HEK293 (cell line): Measurements from ENCODE around the gene SPATA21.

Experiments used
- CTCF ChIA-PET: fragments of 350-600 bp; formaldehyde crosslinking; extraction: SDS; loops from one replicate; lab custom pipeline; 2021; ENCODE audit warnings: antibody characterized with exemption; lab: Yijun Ruan, JAX
- POLR2A ChIA-PET: fragments of 300-600 bp; formaldehyde crosslinking; extraction: SDS; loops from one replicate; lab custom pipeline; 2020; ENCODE audit warnings: antibody characterized with exemption, inconsistent platforms; lab: Yijun Ruan, JAX
- H3K27ac ChIP-seq: fragments of 200-500 bp; sonication (Bioruptor generic); 2 replicates; pipeline ENCODE4 v1.5.1; 2014; ENCODE audit warnings: low read depth, low read length, control low read depth, inconsistent platforms; ENCODE audit errors: extremely low read depth
- H3K36me3 ChIP-seq, 2 experiments: fragments of 200-500 bp in 1 of 2; sonication (Bioruptor generic) in 1 of 2; 1 replicate in 1 of 2; 2 replicates in 1 of 2; pipeline ENCODE4 v1.5.1; 2014 to 2017; ENCODE audit warnings: inconsistent platforms in 2 of 2, low read length in 2 of 2; ENCODE audit not compliant: control insufficient read depth in 2 of 2, insufficient read depth in 1 of 2
- H3K4me1 ChIP-seq: fragments of 200-500 bp; sonication (Bioruptor generic); 2 replicates; pipeline ENCODE4 v1.5.1; 2014; ENCODE audit warnings: mild to moderate bottlenecking, low read length, inconsistent platforms; ENCODE audit not compliant: control insufficient read depth, insufficient read depth
- H3K4me3 ChIP-seq: 2 replicates; pipeline ENCODE4 v1.5.1; 2011; ENCODE audit warnings: low read depth, mild to moderate bottlenecking, control low read depth, low read length, moderate library complexity
- H3K9me3 ChIP-seq: fragments of 200-500 bp; sonication (Bioruptor generic); 2 replicates; pipeline ENCODE4 v1.5.1; 2014; ENCODE audit warnings: low read depth, low read length, inconsistent platforms; ENCODE audit not compliant: control insufficient read depth, insufficient read depth
- HIC1 ChIP-seq: fragments of 450-650 bp; formaldehyde crosslinking; IDR thresholded peaks from 2 replicates; pipeline ENCODE4 v1.5.1; 2016; ENCODE audit warnings: missing biosample characterization, missing genetic modification characterization
- WT1 ChIP-seq: fragments of 450-650 bp; formaldehyde crosslinking; IDR thresholded peaks from 2 replicates; pipeline ENCODE4 v1.5.1; 2016; ENCODE audit warnings: missing biosample characterization, missing genetic modification characterization
- ZBTB1 ChIP-seq: fragments of 450-650 bp; formaldehyde crosslinking; IDR thresholded peaks from 2 replicates; pipeline ENCODE4 v1.5.1; 2016; ENCODE audit warnings: missing biosample characterization, missing genetic modification characterization
- ZFHX2 ChIP-seq: fragments of 450-650 bp; formaldehyde crosslinking; conservative IDR thresholded peaks from 2 replicates; pipeline ENCODE4 v1.5.1; 2016; ENCODE audit warnings: missing biosample characterization, missing genetic modification characterization
- ZFP69B ChIP-seq: fragments of 450-650 bp; formaldehyde crosslinking; IDR thresholded peaks from 2 replicates; pipeline ENCODE4 v1.5.1; 2016; ENCODE audit warnings: missing biosample characterization, missing genetic modification characterization
- ZNF221 ChIP-seq: fragments of 450-650 bp; formaldehyde crosslinking; IDR thresholded peaks from 2 replicates; pipeline ENCODE4 v1.5.1; 2017; ENCODE audit warnings: missing biosample characterization, missing genetic modification characterization, borderline replicate concordance
- ZNF223 ChIP-seq: fragments of 450-650 bp; formaldehyde crosslinking; IDR thresholded peaks from 2 replicates; pipeline ENCODE4 v1.5.1; 2016; ENCODE audit warnings: missing biosample characterization, missing genetic modification characterization
- ZNF354C ChIP-seq: fragments of 450-650 bp; formaldehyde crosslinking; IDR thresholded peaks from 2 replicates; pipeline ENCODE4 v1.5.1; 2016; ENCODE audit warnings: missing biosample characterization, missing genetic modification characterization, low read depth, borderline replicate concordance
- ZNF560 ChIP-seq: fragments of 450-650 bp; formaldehyde crosslinking; IDR thresholded peaks from 2 replicates; pipeline ENCODE4 v1.5.1; 2017; ENCODE audit warnings: missing biosample characterization, missing genetic modification characterization, borderline replicate concordance
- ZNF571 ChIP-seq: fragments of 450-650 bp; formaldehyde crosslinking; IDR thresholded peaks from 2 replicates; pipeline ENCODE4 v1.5.0; 2017; ENCODE audit warnings: missing biosample characterization, missing genetic modification characterization
- ZNF610 ChIP-seq: fragments of 450-650 bp; formaldehyde crosslinking; IDR thresholded peaks from 2 replicates; pipeline ENCODE4 v1.5.1; 2016; ENCODE audit warnings: missing biosample characterization, missing genetic modification characterization, borderline replicate concordance
- TF ChIP-seq, protein P1 (sequence below): fragments of 450-650 bp; formaldehyde crosslinking; conservative IDR thresholded peaks from 2 replicates; pipeline ENCODE4 v1.5.1; 2016; ENCODE audit warnings: low read depth, missing biosample characterization, missing genetic modification characterization
- TF ChIP-seq, protein P2 (sequence below): fragments of 450-650 bp; formaldehyde crosslinking; IDR thresholded peaks from 2 replicates; pipeline ENCODE4 v1.5.1; 2016; ENCODE audit warnings: missing biosample characterization, missing genetic modification characterization

Gene SPATA21

GRCh38 chr1:16451841-16452528 lies 14.8 kb upstream of the SPATA21 start:
- no peaks in the 10 kb centered on the region for H3K4me1 ChIP-seq
- no peaks in the 10 kb centered on the region for H3K9me3 ChIP-seq
- peaks cover 34 to 98% of the 10 kb centered on the region in 2 experiments for H3K36me3 ChIP-seq
- CTCF ChIA-PET, result interaction anchor here (3.7 kb wide), 1 partner anchor 12 kb away, joined by 14 read pairs; the partner anchor contains the start of gene NECAP2
- H3K27ac ChIP-seq, result no peak overlapping the region
- no peak overlapping the region for H3K4me3 ChIP-seq
- POLR2A ChIA-PET, result interaction anchor here (1.2 kb wide), 1 partner anchor 12 kb away, joined by 3 read pairs; the partner anchor contains the start of gene NECAP2
- TF ChIP-seq WT1 (no peak), ZNF571 (no peak), ZNF221 (tag by site-specific recombination) (no peak), ZFP69B (no peak), ZNF354C (tag by site-specific recombination) (no peak)

DNA sequence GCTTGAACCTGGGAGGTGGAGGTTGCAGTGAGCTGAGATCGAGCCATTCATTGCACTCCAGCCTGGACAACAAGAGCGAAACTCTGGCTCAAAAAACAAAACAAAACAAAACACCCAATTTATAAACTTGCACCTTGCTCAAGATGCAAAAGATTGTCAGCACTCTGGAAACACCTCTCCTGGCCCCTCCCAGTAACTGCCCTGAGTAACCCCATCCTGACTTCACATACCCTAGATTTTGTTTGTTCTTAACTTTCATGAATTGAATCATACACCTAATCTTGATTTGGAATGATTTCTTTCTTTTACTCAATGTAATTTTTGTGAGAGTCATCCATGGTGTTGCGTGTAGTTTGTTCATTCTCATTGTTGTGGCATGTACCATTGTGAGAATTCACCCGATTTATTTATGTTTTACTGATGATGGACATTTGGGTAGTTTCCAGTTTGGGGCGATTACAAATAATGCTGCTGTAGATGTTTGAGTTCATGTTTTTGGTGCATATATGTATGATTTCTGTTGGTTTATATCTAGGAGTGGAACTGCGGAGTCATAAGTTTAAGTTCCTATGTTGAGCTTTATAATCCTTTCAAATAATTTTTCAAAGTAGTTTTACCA lies 13.7 kb upstream of the SPATA21 start:
- POLR2A ChIA-PET, result interaction anchor here (1.2 kb wide), 1 partner anchor 11 kb away, joined by 3 read pairs; the partner anchor contains the start of gene NECAP2

More for the DNA sequence above, 13.7 kb upstream of the SPATA21 start:
- no peak overlapping the region for H3K4me3 ChIP-seq
- no peak for TF ChIP-seq ZNF223
- TF ChIP-seq ZBTB1, result no peak
- TF ChIP-seq, protein P1, sequence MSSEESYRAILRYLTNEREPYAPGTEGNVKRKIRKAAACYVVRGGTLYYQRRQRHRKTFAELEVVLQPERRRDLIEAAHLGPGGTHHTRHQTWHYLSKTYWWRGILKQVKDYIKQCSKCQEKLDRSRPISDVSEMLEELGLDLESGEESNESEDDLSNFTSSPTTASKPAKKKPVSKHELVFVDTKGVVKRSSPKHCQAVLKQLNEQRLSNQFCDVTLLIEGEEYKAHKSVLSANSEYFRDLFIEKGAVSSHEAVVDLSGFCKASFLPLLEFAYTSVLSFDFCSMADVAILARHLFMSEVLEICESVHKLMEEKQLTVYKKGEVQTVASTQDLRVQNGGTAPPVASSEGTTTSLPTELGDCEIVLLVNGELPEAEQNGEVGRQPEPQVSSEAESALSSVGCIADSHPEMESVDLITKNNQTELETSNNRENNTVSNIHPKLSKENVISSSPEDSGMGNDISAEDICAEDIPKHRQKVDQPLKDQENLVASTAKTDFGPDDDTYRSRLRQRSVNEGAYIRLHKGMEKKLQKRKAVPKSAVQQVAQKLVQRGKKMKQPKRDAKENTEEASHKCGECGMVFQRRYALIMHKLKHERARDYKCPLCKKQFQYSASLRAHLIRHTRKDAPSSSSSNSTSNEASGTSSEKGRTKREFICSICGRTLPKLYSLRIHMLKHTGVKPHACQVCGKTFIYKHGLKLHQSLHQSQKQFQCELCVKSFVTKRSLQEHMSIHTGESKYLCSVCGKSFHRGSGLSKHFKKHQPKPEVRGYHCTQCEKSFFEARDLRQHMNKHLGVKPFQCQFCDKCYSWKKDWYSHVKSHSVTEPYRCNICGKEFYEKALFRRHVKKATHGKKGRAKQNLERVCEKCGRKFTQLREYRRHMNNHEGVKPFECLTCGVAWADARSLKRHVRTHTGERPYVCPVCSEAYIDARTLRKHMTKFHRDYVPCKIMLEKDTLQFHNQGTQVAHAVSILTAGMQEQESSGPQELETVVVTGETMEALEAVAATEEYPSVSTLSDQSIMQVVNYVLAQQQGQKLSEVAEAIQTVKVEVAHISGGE (tag by site-specific recombination), result no peak
- no peak for TF ChIP-seq ZFHX2 (tag by site-specific recombination)
- TF ChIP-seq ZNF560, result no peak
- TF ChIP-seq ZNF610 (tag by site-specific recombination), result no peak
- TF ChIP-seq, protein P2, sequence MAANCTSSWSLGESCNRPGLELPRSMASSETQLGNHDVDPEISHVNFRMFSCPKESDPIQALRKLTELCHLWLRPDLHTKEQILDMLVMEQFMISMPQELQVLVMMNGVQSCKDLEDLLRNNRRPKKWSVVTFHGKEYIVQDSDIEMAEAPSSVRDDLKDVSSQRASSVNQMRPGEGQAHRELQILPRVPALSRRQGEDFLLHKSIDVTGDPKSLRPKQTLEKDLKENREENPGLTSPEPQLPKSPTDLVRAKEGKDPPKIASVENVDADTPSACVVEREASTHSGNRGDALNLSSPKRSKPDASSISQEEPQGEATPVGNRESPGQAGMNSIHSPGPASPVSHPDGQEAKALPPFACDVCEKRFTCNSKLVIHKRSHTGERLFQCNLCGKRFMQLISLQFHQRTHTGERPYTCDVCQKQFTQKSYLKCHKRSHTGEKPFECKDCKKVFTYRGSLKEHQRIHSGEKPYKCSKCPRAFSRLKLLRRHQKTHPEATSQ (tag by site-specific recombination), result no peak
- no peak for TF ChIP-seq HIC1 (tag by site-specific recombination)
- peaks cover 23 to 96% of the 10 kb centered on the region in 2 experiments for H3K36me3 ChIP-seq
- CTCF ChIA-PET, result interaction anchor here (3.7 kb wide), 1 partner anchor 11 kb away, joined by 14 read pairs; the partner anchor contains the start of gene NECAP2
- H3K4me1 ChIP-seq, result no peaks in the 10 kb centered on the region
- no peaks in the 10 kb centered on the region for H3K9me3 ChIP-seq
- H3K27ac ChIP-seq, result no peak overlapping the region
